ENCODE data around the gene TMEM185A. TPM values are rescaled to one million over a fixed set of nuclear protein-coding genes. Genes with fewer than 3 reads are reported as not detected.
"Not testable (repeated sequence)": the region's sequence is repeated elsewhere in the genome, so short reads cannot be mapped to it uniquely, and the experiment has no call there.

TMEM185A gene
- total RNA-seq, 1 experiment from 2014 or later = 19.1 TPM

DNA sequence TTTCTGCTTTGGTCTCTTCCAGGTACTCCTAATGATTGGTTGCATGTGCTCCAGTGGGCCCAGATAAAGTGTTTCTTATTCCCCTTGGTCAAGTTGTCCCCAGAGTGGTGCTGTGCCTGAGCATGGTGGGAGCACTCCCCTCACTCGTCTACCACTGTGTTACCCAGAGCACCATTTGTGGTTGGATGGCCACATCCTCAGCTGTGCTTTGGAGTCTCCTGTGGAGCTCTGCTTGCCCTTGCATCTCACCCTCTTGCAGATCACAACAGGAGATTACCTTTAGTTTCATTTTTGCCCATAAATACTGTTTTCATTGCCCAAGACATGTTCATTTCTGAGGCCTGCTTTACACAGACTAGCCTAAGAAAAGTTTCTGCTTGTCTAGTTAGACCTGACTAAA, 81.1 kb downstream of the TMEM185A start:
- H3K36me3 ChIP-seq; H3K9me3 ChIP-seq (replicated peaks); H3K4me3 ChIP-seq; H3K4me1 ChIP-seq; H3K27me3 ChIP-seq; DNase-seq; H3K27ac ChIP-seq: not testable (repeated sequence)

- H3K27ac ChIP-seq; H3K9me3 ChIP-seq (replicated peaks); H3K27me3 ChIP-seq; H3K4me1 ChIP-seq; DNase-seq; H3K4me3 ChIP-seq; H3K36me3 ChIP-seq: not testable (repeated sequence)
These were observed 81.9 kb downstream of the TMEM185A start, which contains the start of gene HSFX3 for GRCh38 chrX:149549701-149550100. TSS of gene HSFX3 (minus strand) at chrX:149549924. CDS start at chrX:149549852, 72 bp downstream.

GRCh38 chrX:149547782-149548181, 83.8 kb downstream of the TMEM185A start:
- not testable (repeated sequence) for H3K27me3 ChIP-seq; H3K4me3 ChIP-seq; H3K36me3 ChIP-seq; H3K9me3 ChIP-seq (replicated peaks); H3K4me1 ChIP-seq; H3K27ac ChIP-seq; DNase-seq

- not testable (repeated sequence) for H3K36me3 ChIP-seq; H3K4me1 ChIP-seq; DNase-seq; H3K4me3 ChIP-seq; H3K27me3 ChIP-seq; H3K27ac ChIP-seq; H3K9me3 ChIP-seq (replicated peaks)
These were observed 84.6 kb downstream of the TMEM185A start for GRCh38 chrX:149546962-149547361.

Other genes starting within 250 kb of the TMEM185A start
- gene IDS, start 126.5 kb downstream of the TMEM185A start, total RNA-seq (2014; rRNA removed; shearing (Covaris generic)) = 17.0 and 20.0 TPM in 2 replicates
- 10.9 and 11.1 TPM in 2 replicates for gene EOLA1, start 90.8 kb downstream of the TMEM185A start, total RNA-seq (2014; rRNA removed; shearing (Covaris generic))
- gene HSFX3, start 81.9 kb downstream of the TMEM185A start, total RNA-seq (2014; rRNA removed; shearing (Covaris generic)) = not detected in 2 replicates
- gene MAGEA9B, start 44.3 kb downstream of the TMEM185A start, total RNA-seq (2014; rRNA removed; shearing (Covaris generic)) = not detected in 2 replicates
- gene HSFX2, start 36.5 kb downstream of the TMEM185A start, total RNA-seq (2014; rRNA removed; shearing (Covaris generic)) = not detected in 2 replicates
- not detected in 2 replicates for gene MAGEA11, start 80.3 kb upstream of the TMEM185A start, total RNA-seq (2014; rRNA removed; shearing (Covaris generic))
- 0.23 and 0.77 TPM in 2 replicates for gene HSFX1, start 142.3 kb upstream of the TMEM185A start, total RNA-seq (2014; rRNA removed; shearing (Covaris generic))
- not detected in 2 replicates for gene MAGEA9, start 150.1 kb upstream of the TMEM185A start, total RNA-seq (2014; rRNA removed; shearing (Covaris generic))
- gene MAGEA8, start 249.4 kb upstream of the TMEM185A start, total RNA-seq (2014; rRNA removed; shearing (Covaris generic)) = not detected in 2 replicates